Ovary (tissue), 3 donors: ENCODE data around the gene KCNRG.

Source experiments
- CTCF ChIP-seq, 3 donors: fragments of 450-650 bp in 2 of 3; fragments of 200-600 bp in 1 of 3; IDR thresholded peaks; one replicate each; pipeline versions ENCODE4 v1.5.1 to v1.8.0; 2016 to 2022; ENCODE audit warnings: antibody characterized with exemption in 3 of 3, mild to moderate bottlenecking in 1 of 3
- EP300 ChIP-seq: sonication (generic); formaldehyde crosslinking; IDR thresholded peaks from one replicate; pipeline ENCODE4 v1.6.1; 2017; ENCODE audit warnings: antibody characterized with exemption
- POLR2A ChIP-seq: fragments of 450-650 bp; IDR thresholded peaks from one replicate; pipeline ENCODE4 v1.6.1; 2017; ENCODE audit warnings: antibody characterized with exemption, mild to moderate bottlenecking, moderate library complexity
- donor health status: DM: no; HTN: no; CAD: no.

GRCh38 chr13:50017819-50018218, 2.6 kb downstream of the KCNRG start:
- TF ChIP-seq CTCF (IDR thresholded peaks at IDR 0.05) (no peak), POLR2A (no peak), EP300 (no peak)
